Bronchial epithelial cell (primary cell): ENCODE measurements around the gene LIN7A. TPM values are rescaled to one million over a fixed set of nuclear protein-coding genes. Genes with fewer than 3 reads are reported as not detected.
A peak's percentile ranks its signal among the peaks of the same experiment; 100 is the strongest.

ENCODE experiments used
- DNase-seq: peaks from one replicate; pipeline ENCODE4 v3.0.0-alpha.2; 2010; ENCODE audit warnings: low read depth
- FAIRE-seq: peaks from 2 replicates; lab custom pipeline; 2011; peaks lifted over from hg19 to GRCh38; lab: Jason Lieb, UNC
- H3K27me3 ChIP-seq: 2 replicates; pipeline ENCODE4 v1.5.1; 2011; ENCODE audit warnings: low read length; ENCODE audit not compliant: control insufficient read depth, insufficient read depth
- H3K36me3 ChIP-seq: 2 replicates; pipeline ENCODE4 v1.5.1; 2011; ENCODE audit warnings: low read length; ENCODE audit not compliant: control insufficient read depth, insufficient read depth
- H3K4me3 ChIP-seq: 2 replicates; pipeline ENCODE4 v1.5.1; 2011; ENCODE audit warnings: mild to moderate bottlenecking, low read depth, low read length, control low read depth
- CTCF ChIP-seq: IDR thresholded peaks from 2 replicates; pipeline ENCODE4 v1.5.1; 2011; ENCODE audit warnings: mild to moderate bottlenecking, moderate library complexity, low read length, control low read depth, inconsistent platforms; ENCODE audit not compliant: insufficient read depth, severe bottlenecking
- total RNA-seq: library from RNA; depleted of rRNA; stranded (reverse); fragments of >200 nt; gene quantifications from 2 replicates; pipeline ENCODE4 v1.2.1, GENCODE V29; 2014

LIN7A gene
- total RNA-seq, 1 donor from 2014 or later, result under 0.01 TPM

- no peak for DNase-seq
- H3K4me3 ChIP-seq, result no peak overlapping the region
- FAIRE-seq, result no peak
- no peak for TF ChIP-seq CTCF
- H3K36me3 ChIP-seq, result no peaks in the 10 kb centered on the region
- H3K27me3 ChIP-seq, result no peaks in the 10 kb centered on the region
Observed at GRCh38 chr12:80864046-80864735, 73.5 kb downstream of the LIN7A start.

DNA sequence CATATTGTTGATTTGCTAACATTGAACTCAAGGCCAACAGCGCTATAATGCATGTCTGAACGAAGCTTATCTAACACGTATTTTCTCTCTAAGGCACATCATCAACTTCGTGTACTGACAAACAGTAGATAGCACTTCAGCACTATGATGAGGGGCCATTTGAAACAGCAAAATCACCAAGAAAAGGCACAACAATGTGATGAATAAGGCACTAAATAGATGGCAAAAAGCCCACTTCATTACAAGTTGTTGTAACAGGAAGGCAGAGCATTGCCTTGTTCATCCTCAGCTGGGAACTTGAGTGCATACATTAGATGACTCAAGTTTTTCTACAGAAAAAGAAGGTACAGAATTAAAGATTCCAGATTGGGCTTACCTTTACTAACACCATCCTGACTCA, 75.2 kb downstream of the LIN7A start:
- no peak for FAIRE-seq
- DNase-seq, result peak; percentile 23
- no peak for TF ChIP-seq CTCF

GRCh38 chr12:80861641-80862378, 75.9 kb downstream of the LIN7A start:
- Histone ChIP-seq H3K27me3 (no peaks in the 10 kb centered on the region), H3K36me3 (no peaks in the 10 kb centered on the region), H3K4me3 (no peak overlapping the region)
- FAIRE-seq (no peak), DNase-seq (peak; percentile 52)
- TF ChIP-seq CTCF, result no peak

More for the DNA sequence above, 75.2 kb downstream of the LIN7A start:
- H3K36me3 ChIP-seq, result no peaks in the 10 kb centered on the region
- H3K27me3 ChIP-seq, result no peaks in the 10 kb centered on the region
- no peak overlapping the region for H3K4me3 ChIP-seq

- H3K27me3 ChIP-seq, result no peaks in the 10 kb centered on the region
- no peaks in the 10 kb centered on the region for H3K36me3 ChIP-seq
- no peak for TF ChIP-seq CTCF
- FAIRE-seq, result no peak
- H3K4me3 ChIP-seq, result no peak overlapping the region
- no peak for DNase-seq
Observed at GRCh38 chr12:80860928-80861327, 76.8 kb downstream of the LIN7A start.

GRCh38 chr12:80860206-80860605, 77.5 kb downstream of the LIN7A start:
- DNase-seq (no peak), FAIRE-seq (no peak)
- Histone ChIP-seq H3K36me3 (no peaks in the 10 kb centered on the region), H3K27me3 (no peaks in the 10 kb centered on the region), H3K4me3 (no peak overlapping the region)
- TF ChIP-seq CTCF, result no peak

- DNase-seq, result no peak
- Histone ChIP-seq H3K27me3 (no peaks in the 10 kb centered on the region), H3K4me3 (no peak overlapping the region), H3K36me3 (no peaks in the 10 kb centered on the region)
- no peak for TF ChIP-seq CTCF
- FAIRE-seq, result no peak
Observed at GRCh38 chr12:80858356-80858755, 79.4 kb downstream of the LIN7A start.
